ENCODE results near the gene POLR2M. TPM values are rescaled to one million over a fixed set of nuclear protein-coding genes. Genes with fewer than 3 reads are reported as not detected.

Gene POLR2M
- total and polyA plus RNA-seq, 10 of the 15 experiments (the other 5 are each of a cell fraction or from before 2014, with no cell fraction given) = 5.8 to 364 (median 23.7) TPM

- FAIRE-seq = no peak
- peak; percentile 82 for ATAC-seq
- Histone ChIP-seq H3K4me1 (ENCODE audit: control insufficient read depth, insufficient read depth, low read length) (no peaks in the 10 kb centered on the region), H3K79me2 (ENCODE audit: control insufficient read depth, insufficient read depth, low read length) (no peaks in the 10 kb centered on the region), H3K4me2 (ENCODE audit: control insufficient read depth, insufficient read depth) (no peak overlapping the region), H4K20me1 (ENCODE audit: control insufficient read depth, insufficient read depth) (no peaks in the 10 kb centered on the region), H3K27ac (ENCODE audit: control insufficient read depth, insufficient read depth) (no peak overlapping the region), H2AFZ (ENCODE audit: control insufficient read depth, low read depth, low read length) (no peak overlapping the region), H3K4me3 (no peak overlapping the region), H3K9ac (ENCODE audit: control insufficient read depth, insufficient read depth, low read length) (no peak overlapping the region), H3K9me3 (replicated peaks; ENCODE audit: control insufficient read depth, insufficient read depth, low read length) (no peaks in the 10 kb centered on the region), H3K27me3 (replicated peaks in 1 of 2; ENCODE audit: control insufficient read depth in 2 of 2, insufficient read depth in 2 of 2, low read length in 1 of 2) (no peaks in the 10 kb centered on the region), H3K36me3 (ENCODE audit: control insufficient read depth in 2 of 2, insufficient read depth in 2 of 2, low read length in 1 of 2) (no peaks in the 10 kb centered on the region)
- ChIA-PET POLR2A (no interaction called here), RAD21 (ENCODE audit: unreplicated experiment) (interaction anchor here (1.1 to 1.9 kb wide), 2 partner anchors 128 to 338 kb away, joined by 3 to 6 read pairs; no protein-coding TSS in a partner anchor), CTCF (interaction anchor here (0.7 to 7.3 kb wide), 22 partner anchors 7 to 451 kb away, joined by 3 to 74 read pairs (median 4); partner anchors contain the start of gene POLR2M), SMC1A (ENCODE audit: uncharacterized antibody, unreplicated experiment) (interaction anchor here (1.0 to 5.4 kb wide), 5 partner anchors 12 to 338 kb away, joined by 3 to 27 read pairs (median 3); no protein-coding TSS in a partner anchor)
- in situ Hi-C loops (cut with MboI) (no loop called here), intact Hi-C loops (cut with micrococcal nuclease; ENCODE audit: unreplicated experiment) (loop anchor here (5.0 to 10.0 kb wide), 2 partner anchors 130 to 168 kb away; no protein-coding TSS in a partner anchor)
- WGBS (ENCODE audit: insufficient coverage, insufficient replicate concordance, low lambda C conversion rate, missing lambda C conversion rate) = 24% methylated on average over 12 of the region's 12 CpGs
- TF ChIP-seq RAD21 (IDR thresholded peaks at IDR 0.05; ENCODE audit: insufficient read depth, low read depth, low read length) (peak; percentile 39; the same call in 1 of the 2 replicates), BACH1 (IDR thresholded peaks at IDR 0.05; ENCODE audit: borderline replicate concordance) (no peak), NR2C1 (IDR thresholded peaks at IDR 0.05) (no peak), RAD51 (IDR thresholded peaks at IDR 0.05) (no peak), SMC3 (IDR thresholded peaks at IDR 0.05; ENCODE audit: borderline replicate concordance, low read length) (peak; percentile 37; the same call in 1 of the 2 replicates), PAX5 (IDR thresholded peaks at IDR 0.05; ENCODE audit: borderline replicate concordance, low read depth, low read length) (no peak), ETV6 (conservative IDR thresholded peaks at IDR 0.05 in 1 of 2, IDR thresholded peaks at IDR 0.05 in 1 of 2; ENCODE audit: borderline replicate concordance in 1 of 2, low read depth in 1 of 2) (no peak), BCLAF1 (IDR thresholded peaks at IDR 0.05) (no peak), MEF2B (IDR thresholded peaks at IDR 0.05; ENCODE audit: partially characterized antibody, poor library complexity, severe bottlenecking) (no peak), IKZF1 (conservative IDR thresholded peaks at IDR 0.05) (no peak), CTCF (IDR thresholded peaks at IDR 0.05 in 2 of 3, conservative IDR thresholded peaks at IDR 0.05 in 1 of 3; ENCODE audit: control insufficient read depth in 2 of 3, extremely low read depth in 1 of 3, insufficient read depth in 1 of 3, low read depth in 3 of 3, low read length in 3 of 3) (peak; percentile 67 to 95 (median 85))
- no TSS peak for BruUV-seq (replicated peaks)
- DNase-seq (ENCODE audit: low read depth, low spot score) = no peak
These were observed 26.2 kb downstream of the POLR2M start for GRCh38 chr15:57732526-57733331.
